GM13976 (cell line): ENCODE results near the gene SLC25A38.

ENCODE experiments used
- DNase-seq: peaks from one replicate; pipeline ENCODE4 v3.0.0; 2012; ENCODE audit warnings: low spot score
- CTCF ChIP-seq: IDR thresholded peaks from 2 replicates; pipeline ENCODE4 v1.5.1; 2012; ENCODE audit warnings: borderline replicate concordance, mild to moderate bottlenecking; ENCODE audit not compliant: insufficient read depth; ENCODE audit errors: extremely low read depth, missing control alignments, control extremely low read depth
- in situ Hi-C: fragments of 300-500 bp; cut with MboI; formaldehyde crosslinking; loops from one replicate; pipeline ENCODE4 v1.12.0; 2022; ENCODE audit warnings: low sequenced_read_pairs, mixed read lengths, inconsistent platforms; ENCODE audit not compliant: unreplicated experiment

SLC25A38 gene

GRCh38 chr3:39396690-39397089 lies 13.5 kb downstream of the SLC25A38 start:
- in situ Hi-C loops, result no loop called here
- no peak for TF ChIP-seq CTCF
- DNase-seq, result no peak

GRCh38 chr3:39398700-39399099 lies 15.5 kb downstream of the SLC25A38 start:
- DNase-seq, result no peak
- no peak for TF ChIP-seq CTCF
- in situ Hi-C loops, result no loop called here

- in situ Hi-C loops, result no loop called here
- TF ChIP-seq CTCF, result no peak
- no peak for DNase-seq
Measured at GRCh38 chr3:39401983-39402382, 18.8 kb downstream of the SLC25A38 start.

GRCh38 chr3:39404943-39405686 lies 21.9 kb downstream of the SLC25A38 start:
- DNase-seq, result no peak
- no peak for TF ChIP-seq CTCF
- in situ Hi-C loops, result no loop called here

GRCh38 chr3:39405687-39406367 lies 22.7 kb downstream of the SLC25A38 start:
- in situ Hi-C loops, result no loop called here
- no peak for TF ChIP-seq CTCF
- no peak for DNase-seq

GRCh38 chr3:39406368-39407258 lies 23.4 kb downstream of the SLC25A38 start, which contains the start of gene RPSA:
Gene RPSA (plus strand): TSS chr3:39406720. CDS start chr3:39407654, 934 bp downstream.
- DNase-seq, result peak; percentile 96
- in situ Hi-C loops, result no loop called here
- TF ChIP-seq CTCF, result peak; percentile 66
